Stimulated activated CD4-positive, alpha-beta T cell treated with anti-CD3 and anti-CD28 coated beads, Interleukin-1b, Interleukin-23, amount 100 ng/mL, for 4 hours (primary cell): ENCODE results near the gene ARID1B.

Experiments
- DNase-seq, 2 donors: peaks; one replicate each; pipeline ENCODE4 v3.0.0-alpha.2; 2020; ENCODE audit warnings: low read depth in 2 of 2

The ARID1B gene

DNA sequence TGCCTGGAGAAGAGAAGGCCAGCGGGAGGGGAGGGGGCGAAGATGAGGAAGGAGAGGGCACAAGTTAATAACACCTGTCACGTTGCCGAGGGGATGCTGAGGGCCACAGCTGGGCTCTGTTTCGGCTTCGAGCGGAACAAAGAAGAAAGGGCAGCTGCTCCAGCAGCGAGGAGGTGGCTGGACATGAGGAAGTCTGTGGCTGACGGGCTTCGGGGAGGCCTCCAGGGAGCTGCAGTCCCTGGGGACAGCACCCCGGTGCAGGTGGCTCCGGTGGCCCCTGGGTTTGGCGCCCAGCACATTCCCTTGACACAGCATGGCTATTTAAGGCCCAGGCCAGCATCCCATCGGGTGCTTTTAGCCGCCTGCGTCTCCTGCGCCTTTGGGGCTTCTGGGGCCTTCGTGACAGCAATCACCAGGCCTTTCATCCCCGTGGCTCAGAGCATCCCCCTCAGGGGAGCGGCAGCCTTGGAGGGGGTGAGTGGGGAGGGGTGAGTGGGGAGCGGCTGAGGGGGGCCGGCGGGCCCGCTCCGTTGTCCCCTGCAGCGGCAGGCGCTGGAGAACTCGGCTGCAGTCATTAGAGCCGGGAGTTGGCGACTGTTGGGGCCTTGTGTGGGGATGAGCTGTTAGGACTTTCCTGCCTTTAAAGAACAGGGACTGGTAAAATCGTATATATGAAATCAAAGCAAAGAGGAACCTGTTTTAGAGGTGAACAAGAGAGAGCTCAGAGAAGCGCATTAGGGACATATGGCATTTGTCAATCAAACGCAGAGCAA is 447.2 kb downstream of the ARID1B start:
- DNase-seq = no peak

DNA sequence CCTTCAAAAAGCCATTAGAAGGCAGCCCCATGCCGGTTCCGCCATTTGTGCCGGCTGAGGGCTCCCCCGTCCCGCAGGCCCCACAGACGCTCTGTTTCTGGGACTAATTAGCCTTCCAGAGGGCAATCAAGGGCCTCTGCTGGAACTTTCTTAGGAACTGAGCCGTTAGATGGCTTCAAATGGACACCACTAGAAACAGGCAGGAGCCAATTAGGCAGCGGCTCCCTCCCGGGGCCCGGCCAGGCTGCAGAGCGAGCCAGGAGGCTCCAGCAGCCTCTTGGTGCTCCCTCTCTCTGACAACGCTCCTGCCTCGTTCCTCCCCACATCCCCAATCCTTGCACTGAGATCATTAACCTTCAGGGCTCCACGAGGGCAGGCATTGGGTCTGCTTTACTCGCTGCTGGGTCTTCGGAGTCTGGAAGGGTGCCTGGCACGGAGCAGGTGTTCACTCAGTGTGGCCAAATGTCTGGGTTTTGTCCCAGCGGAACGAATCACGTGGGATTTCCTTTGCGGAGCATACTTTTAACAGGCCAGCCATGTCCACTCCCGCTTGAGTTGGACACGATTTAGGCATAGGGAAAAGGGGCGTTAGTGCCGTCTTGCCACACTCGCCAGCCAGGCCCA is 447.9 kb downstream of the ARID1B start:
- DNase-seq = no peak

DNA sequence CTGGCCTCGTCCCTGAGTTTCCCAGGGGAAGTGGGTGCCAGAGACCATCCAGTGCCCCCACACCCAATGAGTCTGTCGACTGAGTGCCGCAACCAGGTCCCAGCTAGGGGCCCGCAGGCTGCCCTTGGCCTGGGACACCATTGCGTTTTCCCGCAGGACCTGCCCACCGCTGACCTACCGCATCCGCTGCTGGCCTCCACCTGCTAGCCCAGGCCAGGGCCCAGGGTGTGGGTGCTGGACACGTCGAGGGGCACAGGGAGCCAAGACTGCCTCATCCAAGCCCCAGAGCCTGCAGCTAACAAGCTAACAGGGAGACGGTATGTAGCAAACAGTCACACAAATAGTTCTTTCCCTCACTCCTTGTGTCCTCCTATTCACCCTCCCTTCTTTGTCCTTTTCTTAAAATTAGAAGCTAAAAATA is 448.4 kb downstream of the ARID1B start:
- DNase-seq = no peak

GRCh38 chr6:157226026-157226625 is 448.9 kb downstream of the ARID1B start:
- no peak for DNase-seq

- no peak for DNase-seq
Measured at GRCh38 chr6:157226761-157227160, 449.6 kb downstream of the ARID1B start.

- no peak for DNase-seq
Measured at GRCh38 chr6:157227202-157228166, 450.3 kb downstream of the ARID1B start.

- no peak for DNase-seq
Measured at GRCh38 chr6:157228426-157229131, 451.4 kb downstream of the ARID1B start.

DNA sequence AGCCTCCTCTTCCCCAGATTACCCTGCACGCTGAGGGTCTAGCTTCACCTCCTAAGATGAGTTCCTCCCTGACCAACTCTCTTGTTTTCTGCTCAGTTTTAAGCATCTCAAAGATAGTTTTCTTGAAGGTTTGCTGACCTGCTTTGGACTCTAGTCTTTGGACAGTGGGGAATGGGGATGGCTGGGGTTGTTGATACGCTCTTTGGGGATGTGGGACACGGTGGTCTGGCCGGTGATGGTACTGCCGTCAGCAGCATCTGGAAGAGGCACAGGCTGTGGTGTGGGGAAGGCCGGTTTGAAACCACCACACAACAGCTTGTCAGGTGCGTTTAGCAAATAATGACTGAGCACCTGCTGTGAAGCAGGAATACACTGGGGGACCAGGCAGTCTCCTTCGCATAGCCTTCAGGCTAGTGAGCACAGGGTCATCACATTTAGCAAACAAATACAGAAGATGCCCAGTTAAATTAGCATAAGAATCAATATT is 452.0 kb downstream of the ARID1B start:
- DNase-seq = no peak

DNA sequence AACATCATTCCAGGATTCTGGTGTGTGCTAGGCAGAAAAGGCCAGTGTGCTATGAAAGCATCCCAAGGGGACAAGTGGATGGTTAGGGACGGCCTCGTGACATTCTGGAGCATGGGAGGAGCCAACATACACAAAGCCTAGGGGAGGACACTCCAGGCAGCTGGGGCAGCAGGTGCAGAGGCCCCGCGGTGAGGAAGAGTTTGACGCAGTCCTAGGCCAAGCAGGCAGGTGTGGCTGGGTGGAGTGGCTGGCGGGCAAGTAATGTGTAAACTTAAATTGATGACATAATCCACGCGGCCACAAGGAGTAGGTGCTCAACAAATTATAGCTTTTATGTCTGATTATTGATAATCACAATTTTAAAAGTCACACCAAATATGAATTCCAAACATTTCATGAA is 452.5 kb downstream of the ARID1B start:
- DNase-seq = no peak

GRCh38 chr6:157230910-157231309 is 453.7 kb downstream of the ARID1B start:
- no peak for DNase-seq

DNA sequence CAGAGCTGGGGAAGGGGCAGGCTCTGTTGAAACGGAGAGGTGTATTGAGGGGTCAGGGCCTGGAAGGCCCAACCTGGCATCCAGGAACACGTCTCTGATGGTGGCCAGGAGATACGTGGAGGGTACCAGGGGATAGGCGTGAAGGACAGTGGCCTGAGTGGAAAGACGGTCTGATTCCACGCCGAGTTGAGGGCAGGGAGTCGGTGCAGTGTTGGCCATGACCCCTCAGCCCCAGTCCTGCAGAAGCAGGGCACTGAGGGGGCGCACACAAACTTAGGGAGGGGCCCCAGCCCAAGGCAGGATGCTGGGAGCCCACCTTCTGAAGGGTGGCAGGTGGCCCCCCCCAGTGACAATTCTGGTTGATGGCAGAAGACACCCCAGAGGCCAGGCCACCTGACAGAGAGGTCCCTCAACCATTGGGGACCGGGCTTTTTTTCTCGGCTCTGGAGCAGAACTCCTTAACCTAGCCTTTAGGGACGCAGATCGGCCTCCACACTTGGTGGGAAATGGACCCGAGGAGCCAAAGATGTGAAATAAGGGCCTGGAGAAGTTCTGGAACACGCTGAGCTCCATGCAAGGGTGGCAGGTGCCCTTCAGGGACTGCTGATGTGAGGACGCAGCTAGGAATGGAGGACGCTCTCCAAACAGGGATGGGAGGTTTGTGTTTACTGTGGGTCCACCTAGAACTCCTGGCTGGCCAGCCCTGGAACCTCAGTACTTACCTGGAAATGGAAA is 455.1 kb downstream of the ARID1B start:
- no peak for DNase-seq

DNA sequence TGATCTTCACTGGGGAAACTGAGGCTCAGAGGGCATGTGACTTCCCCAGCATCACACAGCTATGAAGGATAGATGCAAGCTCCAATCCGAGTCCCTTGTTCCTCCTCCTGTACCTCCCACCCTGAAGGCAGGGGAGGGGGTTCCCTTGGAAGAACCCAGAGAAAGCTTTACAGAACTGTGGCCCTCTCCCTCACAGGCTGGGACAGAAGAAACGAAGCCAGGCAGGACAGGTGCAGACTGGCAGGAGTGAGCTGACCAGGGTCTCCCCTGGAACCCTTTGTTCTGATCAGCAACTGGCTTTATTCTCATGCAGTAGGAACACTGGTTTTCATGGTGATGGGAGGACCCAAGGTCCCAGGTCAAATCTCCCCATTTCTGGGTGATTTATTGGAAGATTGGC is 456.0 kb downstream of the ARID1B start:
- no peak for DNase-seq

DNA sequence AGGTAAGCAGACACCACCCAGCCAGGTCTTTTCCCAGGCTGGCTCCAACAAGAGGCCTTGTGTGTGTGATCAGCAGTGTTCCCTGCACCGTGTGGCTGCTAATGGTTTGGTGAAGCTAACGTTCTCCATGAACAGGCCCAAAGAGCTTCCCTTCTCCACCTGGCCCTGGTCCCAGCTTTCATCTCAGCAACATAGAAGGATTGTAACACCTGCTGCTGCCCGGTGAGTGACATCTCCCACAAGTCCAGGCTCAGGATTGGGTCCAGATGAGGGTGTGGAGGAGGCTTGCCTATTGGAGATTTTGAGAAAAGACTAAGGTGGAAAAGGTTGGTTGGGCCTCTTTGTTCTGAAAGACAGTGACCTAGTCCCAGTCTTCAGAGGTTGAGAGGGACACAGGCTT is 456.5 kb downstream of the ARID1B start:
- no peak for DNase-seq

- DNase-seq = peak; percentile 34 to 41
Measured at GRCh38 chr6:157235600-157236039, 458.4 kb downstream of the ARID1B start.

GRCh38 chr6:157236040-157236725 is 459.0 kb downstream of the ARID1B start:
- peak in 1 of 2 donors; percentile 15 for DNase-seq

DNA sequence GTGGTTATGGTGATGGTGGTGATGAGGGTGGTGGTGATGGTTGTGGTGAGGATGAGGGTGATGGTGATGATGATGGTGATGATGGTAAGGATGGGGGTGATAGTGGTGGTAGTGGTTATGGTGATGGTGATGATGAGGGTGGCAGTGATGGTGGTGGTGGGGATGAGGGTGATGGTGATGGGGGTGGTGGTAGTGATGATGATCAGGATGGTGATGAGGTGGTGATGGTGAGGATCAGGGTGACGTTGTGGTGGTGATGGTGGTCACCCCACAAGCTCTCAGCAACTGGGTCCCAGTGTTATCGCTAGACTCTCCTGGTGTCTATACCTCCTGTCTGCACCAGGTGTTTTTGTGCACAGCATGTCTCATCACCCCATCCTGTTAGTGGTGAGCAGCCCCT is 461.2 kb downstream of the ARID1B start:
- DNase-seq = no peak

DNA sequence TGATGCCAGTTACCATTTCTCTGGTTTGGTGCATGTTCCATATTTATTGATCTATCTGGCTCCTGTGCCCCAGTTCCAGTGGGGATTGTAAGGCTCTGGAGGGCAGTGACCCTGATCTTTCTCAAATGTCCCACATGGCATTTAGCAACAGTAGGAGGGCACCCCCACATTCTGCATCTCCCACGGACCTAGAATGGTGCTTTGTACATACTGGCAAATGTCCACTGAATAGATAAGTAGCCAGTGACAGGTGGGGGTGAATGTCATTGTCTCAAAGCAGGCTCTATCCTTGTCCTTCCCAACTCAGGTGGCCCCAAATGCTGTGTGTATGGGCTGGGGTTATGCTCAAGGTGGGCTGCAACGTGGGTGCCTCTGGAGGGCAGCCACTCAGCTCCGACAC is 462.0 kb downstream of the ARID1B start:
- DNase-seq = no peak

- DNase-seq = no peak
Measured at GRCh38 chr6:157239671-157240058, 462.5 kb downstream of the ARID1B start.

DNA sequence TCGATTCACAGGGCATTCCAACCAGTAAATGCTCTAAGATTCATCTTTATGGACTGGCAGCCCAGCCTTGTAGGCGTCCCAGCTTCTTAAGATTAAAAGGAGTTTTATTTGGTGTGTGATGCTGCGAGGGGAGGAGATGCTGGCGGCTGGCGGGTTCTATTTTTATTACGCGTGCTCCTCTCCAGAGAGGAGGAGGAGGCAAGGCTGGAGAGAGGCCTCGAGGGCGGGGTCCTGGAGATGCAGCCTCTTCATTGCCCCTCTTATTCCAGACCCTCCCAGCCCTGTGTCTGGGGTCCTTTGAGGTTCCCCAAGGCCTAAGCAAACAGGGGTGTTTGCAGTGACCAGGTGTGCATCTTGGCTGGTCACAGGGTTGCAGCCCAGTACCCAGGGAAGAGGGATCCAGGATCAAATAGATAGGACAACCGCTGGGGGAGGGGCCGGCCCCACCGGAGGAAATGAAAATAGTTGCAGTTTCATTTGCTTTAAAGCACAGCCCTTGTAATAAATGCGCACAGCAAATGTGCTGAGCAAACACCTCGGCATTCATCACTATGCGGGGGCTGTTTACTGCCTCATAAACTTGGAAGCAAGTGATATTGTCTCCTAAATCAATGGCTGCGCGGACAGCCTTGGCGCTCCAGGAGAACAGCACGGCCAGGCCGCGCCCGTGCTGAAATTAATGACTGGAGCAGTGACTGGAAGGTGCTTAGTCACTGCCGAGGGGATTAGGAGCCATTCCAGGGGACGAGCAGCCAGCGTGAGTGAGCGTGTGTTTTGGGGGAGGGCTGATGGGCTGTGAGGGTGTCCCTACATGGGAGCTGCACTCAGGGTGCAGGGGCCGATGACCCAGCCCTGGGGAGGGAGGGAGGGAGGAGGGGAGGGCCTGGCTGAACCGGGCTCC is 463.1 kb downstream of the ARID1B start:
- DNase-seq = no peak
